HG02610 (cell line): ENCODE results near the gene RIOK3.
A peak's percentile ranks its signal among the peaks of the same experiment; 100 is the strongest.

ENCODE experiments used
- ATAC-seq: cut with Tn5 transposase; IDR thresholded peaks from one replicate; pipeline ENCODE4 v1.9.1; 2021; ENCODE audit warnings: mild to moderate bottlenecking, moderate library complexity; ENCODE audit not compliant: unreplicated experiment

Gene RIOK3

DNA sequence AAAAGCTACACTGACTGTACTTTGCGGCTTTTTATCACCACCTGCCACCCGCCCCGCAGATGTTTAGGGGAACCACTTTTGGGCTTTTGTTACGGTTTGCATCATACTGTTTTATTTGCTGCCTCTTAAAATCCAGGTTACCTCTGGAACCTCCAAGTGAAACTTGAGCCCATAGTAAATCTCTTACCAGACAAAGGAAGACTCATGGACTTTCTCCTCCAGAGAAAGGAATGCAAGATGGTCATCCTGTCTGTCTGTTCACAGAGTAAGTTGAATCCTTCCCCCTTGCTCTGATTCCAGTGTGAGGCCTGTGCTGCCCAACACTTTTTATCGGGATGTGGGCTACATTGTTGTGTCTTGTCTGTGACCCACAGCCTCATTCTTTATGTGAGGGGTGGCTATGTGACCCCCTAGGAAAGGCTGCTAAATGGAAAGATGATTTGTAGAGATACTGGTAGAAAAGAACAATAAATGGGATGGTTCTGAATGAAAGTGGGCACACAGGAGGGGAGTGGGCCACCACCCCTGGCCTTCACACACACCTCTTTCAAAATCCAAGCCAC is 73.5 kb downstream of the RIOK3 start:
- ATAC-seq = no peak

DNA sequence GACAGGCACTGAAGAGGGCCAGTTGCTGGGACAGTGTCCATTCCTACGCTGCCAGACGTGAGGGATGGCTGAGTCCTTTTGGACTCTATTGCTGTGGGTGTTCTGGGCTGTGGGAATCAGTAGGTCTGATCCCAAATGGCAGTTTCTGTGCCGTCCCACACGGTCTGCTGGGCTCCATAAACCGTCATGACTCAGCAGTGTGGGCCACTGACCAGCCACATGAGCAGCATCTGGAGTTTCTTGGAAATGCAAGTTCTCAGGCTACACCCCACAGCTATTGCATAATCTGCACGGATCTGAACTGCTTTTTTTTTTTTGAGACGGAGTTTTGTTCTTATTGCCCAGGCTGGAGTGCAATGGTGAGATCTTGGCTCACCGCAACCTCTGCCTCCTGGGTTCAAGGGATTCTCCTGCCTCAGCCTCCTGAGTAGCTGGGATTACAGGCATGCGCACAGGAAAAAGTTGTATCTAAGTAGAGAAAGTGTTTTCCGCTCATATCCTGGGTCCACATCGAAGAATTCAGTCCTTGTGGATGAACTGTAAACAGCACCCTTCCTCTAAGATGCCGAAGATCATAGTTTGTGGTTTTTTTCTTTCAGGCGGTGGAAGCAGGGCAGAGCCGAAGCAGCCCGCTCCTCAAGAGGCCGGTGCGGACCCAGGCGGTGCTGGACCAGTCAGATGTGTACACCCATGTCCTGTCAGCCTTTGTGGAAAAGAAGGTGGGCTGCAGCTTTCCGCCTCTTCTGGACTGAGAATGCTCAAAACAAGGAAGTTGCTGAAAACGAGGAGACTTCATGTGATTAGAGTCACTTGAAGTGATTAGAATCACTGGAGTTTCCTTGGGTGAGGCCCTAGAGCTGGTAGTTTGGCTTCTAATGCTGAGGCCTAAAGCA is 75.7 kb downstream of the RIOK3 start:
- no peak for ATAC-seq

DNA sequence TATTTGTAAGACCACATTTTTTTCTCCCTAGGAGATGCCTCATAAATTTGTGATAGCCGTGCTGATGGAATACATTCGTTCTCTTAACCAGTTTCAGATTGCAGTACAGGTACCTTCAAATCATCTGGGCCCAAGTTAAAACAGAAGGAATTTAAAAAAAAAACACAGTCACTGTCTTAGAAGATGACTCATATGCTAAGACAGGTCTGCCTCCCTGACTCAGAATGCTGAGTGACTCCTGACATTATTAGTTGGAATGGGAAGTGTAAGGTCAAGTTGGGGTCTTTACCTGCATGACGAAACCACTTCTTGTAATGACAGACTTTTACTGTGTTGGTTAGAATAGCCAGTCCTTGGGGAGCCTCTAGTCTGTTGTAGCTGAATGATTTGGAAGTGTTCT is 76.5 kb downstream of the RIOK3 start:
- ATAC-seq = peak; percentile 37

DNA sequence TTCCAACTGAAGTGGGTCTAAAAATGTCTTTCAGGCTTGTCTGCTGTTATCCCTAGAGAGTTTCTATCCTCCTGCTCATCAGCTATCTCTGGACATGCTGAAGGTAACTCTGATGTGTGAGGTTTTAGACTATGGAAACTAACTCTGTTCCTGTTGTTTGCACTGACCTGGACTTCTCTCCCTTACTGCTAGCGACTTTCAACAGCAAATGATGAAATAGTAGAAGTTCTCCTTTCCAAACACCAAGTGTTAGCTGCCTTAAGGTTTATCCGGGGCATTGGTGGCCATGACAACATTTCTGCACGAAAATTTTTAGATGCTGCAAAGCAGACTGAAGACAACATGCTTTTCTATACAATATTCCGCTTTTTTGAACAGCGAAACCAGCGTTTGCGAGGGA is 77.1 kb downstream of the RIOK3 start:
- ATAC-seq = no peak

DNA sequence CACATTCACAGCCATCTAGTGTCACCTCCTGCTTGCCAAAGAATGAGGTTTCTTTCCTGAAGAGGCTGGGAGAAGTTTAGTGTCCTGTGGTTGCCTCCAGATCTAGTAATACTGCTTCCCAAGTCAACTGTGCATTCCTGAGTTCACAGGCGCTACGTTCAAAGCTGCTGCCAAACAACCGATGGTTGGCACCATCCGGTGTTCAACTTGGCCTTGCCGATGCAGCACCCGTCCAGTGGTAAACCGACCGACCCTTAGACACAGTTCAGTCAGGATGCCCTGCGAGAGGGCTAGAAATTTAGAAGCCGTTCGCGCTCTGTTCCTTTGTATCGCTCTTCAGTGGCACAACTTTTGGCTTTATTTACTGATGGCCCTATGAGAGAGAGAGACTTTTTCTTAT is 78.8 kb downstream of the RIOK3 start:
- no peak for ATAC-seq
